ENCODE measurements around the gene ATOH8. TPM values are rescaled to one million over a fixed set of nuclear protein-coding genes. Genes with fewer than 3 reads are reported as not detected.

ATOH8 gene
- total and polyA plus RNA-seq, 9 donors = 9.4 to 37.7 (median 29.6) TPM

- 89 to 94% (median 93%) methylated on average over 7 of the region's 7 CpGs for WGBS, 3 donors
- intact Hi-C loops (cut with DNase I) = loop anchor here in 2 of 4 donors (2.0 to 5.0 kb wide), 3 partner anchors 17 to 43 kb away; partner anchors contain the start of gene ATOH8 (in 1 of the 2)
- DNase-seq = no peak
Observed at GRCh38 chr2:85769983-85770362, 16.2 kb downstream of the ATOH8 start.

GRCh38 chr2:85770369-85770768 lies 16.6 kb downstream of the ATOH8 start:
- Histone ChIP-seq H3K9me3 (no peaks in the 10 kb centered on the region), H3K27ac (no peak overlapping the region), H3K4me3 (no peak overlapping the region), H3K36me3 (no peaks in the 10 kb centered on the region), H3K27me3 (no peaks in the 10 kb centered on the region), H3K4me1 (ENCODE audit: insufficient read depth) (peaks cover 48% of the 10 kb centered on the region)
- 75 to 81% (median 77%) methylated on average over 12 of the region's 12 CpGs for WGBS, 3 donors
- TF ChIP-seq POLR2A (IDR thresholded peaks at IDR 0.05) (no peak), EP300 (IDR thresholded peaks at IDR 0.05) (no peak), CTCF (IDR thresholded peaks at IDR 0.05) (no peak)
- DNase-seq = no peak
- intact Hi-C loops (cut with DNase I) = loop anchor here in 2 of 4 donors (2.0 to 5.0 kb wide), 3 partner anchors 18 to 43 kb away; partner anchors contain the start of gene ATOH8 (in 1 of the 2)

More at GRCh38 chr2:85769983-85770362, 16.2 kb downstream of the ATOH8 start:
- Histone ChIP-seq H3K4me1 (ENCODE audit: insufficient read depth) (peaks cover 48% of the 10 kb centered on the region), H3K36me3 (no peaks in the 10 kb centered on the region), H3K27me3 (no peaks in the 10 kb centered on the region), H3K27ac (no peak overlapping the region), H3K9me3 (no peaks in the 10 kb centered on the region), H3K4me3 (no peak overlapping the region)
- TF ChIP-seq EP300 (IDR thresholded peaks at IDR 0.05) (no peak), POLR2A (IDR thresholded peaks at IDR 0.05) (no peak), CTCF (IDR thresholded peaks at IDR 0.05) (no peak)

- no peak for TF ChIP-seq EP300 (IDR thresholded peaks at IDR 0.05)
- TF ChIP-seq POLR2A (IDR thresholded peaks at IDR 0.05) = no peak
- TF ChIP-seq CTCF (IDR thresholded peaks at IDR 0.05) = no peak
- H3K27me3 ChIP-seq = no peaks in the 10 kb centered on the region
- no peak for DNase-seq
- intact Hi-C loops (cut with DNase I) = loop anchor here in 2 of 4 donors (2.0 to 5.0 kb wide), 3 partner anchors 18 to 44 kb away; partner anchors contain the start of gene ATOH8 (in 1 of the 2)
- peak overlapping the region in 1 of 2 donors; percentile 36 for H3K27ac ChIP-seq
- 87 to 93% (median 88%) methylated on average over 10 of the region's 10 CpGs for WGBS, 3 donors
- H3K36me3 ChIP-seq = no peaks in the 10 kb centered on the region
- H3K9me3 ChIP-seq = no peaks in the 10 kb centered on the region
- H3K4me1 ChIP-seq (ENCODE audit: insufficient read depth) = peaks cover 50% of the 10 kb centered on the region
- H3K4me3 ChIP-seq = no peak overlapping the region
Observed at GRCh38 chr2:85770786-85771409, 17.1 kb downstream of the ATOH8 start.

- H3K4me1 ChIP-seq (ENCODE audit: insufficient read depth) = peaks cover 51% of the 10 kb centered on the region
- peak overlapping the region; percentile 36 to 84 for H3K27ac ChIP-seq
- intact Hi-C loops (cut with DNase I) = loop anchor here in 2 of 4 donors (2.0 to 5.0 kb wide), 3 partner anchors 19 to 44 kb away; partner anchors contain the start of gene ATOH8 (in 1 of the 2)
- no peaks in the 10 kb centered on the region for H3K36me3 ChIP-seq
- WGBS, 3 donors = 56 to 64% (median 63%) methylated on average over 4 of the region's 4 CpGs
- no peak overlapping the region for H3K4me3 ChIP-seq
- H3K27me3 ChIP-seq = no peaks in the 10 kb centered on the region
- no peak for DNase-seq
- TF ChIP-seq POLR2A (IDR thresholded peaks at IDR 0.05) (no peak), EP300 (IDR thresholded peaks at IDR 0.05) (no peak), CTCF (IDR thresholded peaks at IDR 0.05) (no peak)
- no peaks in the 10 kb centered on the region for H3K9me3 ChIP-seq
Observed at GRCh38 chr2:85771486-85771885, 17.7 kb downstream of the ATOH8 start.
